ENCODE results near the gene C11orf54. TPM values are rescaled to one million over a fixed set of nuclear protein-coding genes. Genes with fewer than 3 reads are reported as not detected.
A peak's percentile ranks its signal among the peaks of the same experiment; 100 is the strongest.

The C11orf54 gene
- total RNA-seq, 2 donors from 2014 or later, result 20.2 to 32.0 TPM

DNA sequence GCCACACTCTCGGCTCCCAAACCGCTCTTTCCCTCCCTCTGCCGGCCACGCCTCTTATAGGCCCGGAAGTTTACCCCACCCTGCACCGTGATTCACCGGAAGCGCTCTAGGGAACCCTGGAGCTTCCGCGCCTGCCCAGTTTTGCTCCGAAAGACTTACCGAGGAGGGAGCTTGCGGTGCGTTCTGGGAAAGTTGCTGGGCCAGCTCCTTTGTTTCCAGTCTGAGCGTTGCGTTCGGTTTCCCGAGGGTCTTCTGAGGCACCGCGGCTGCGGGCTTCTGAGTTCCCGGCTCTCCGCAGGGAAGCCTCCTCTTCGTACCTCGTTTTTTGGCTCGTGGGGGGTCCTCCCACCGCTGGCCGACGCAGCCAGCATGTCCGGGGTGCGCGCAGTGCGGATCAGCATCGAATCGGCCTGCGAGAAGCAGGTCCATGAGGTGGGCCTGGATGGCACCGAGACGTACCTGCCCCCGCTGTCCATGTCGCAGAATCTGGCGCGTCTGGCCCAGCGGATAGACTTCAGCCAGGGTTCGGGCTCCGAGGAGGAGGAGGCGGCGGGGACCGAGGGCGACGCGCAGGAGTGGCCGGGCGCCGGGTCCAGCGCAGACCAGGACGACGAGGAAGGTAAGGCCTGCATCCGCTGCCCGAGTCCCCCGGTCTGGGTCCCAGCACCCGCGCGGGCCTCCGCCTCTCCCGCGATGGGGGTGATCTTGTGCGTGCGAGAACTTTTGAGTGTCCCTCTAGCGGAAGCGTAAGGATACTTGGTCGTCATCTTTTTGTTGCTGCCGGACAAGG is 42.9 kb downstream of the C11orf54 start, which contains the start of gene MED17:
MED17 (plus strand) TSS at position 138 of the 790 bp plus-strand sequence; CDS start at position 370, 232 bp downstream.
- Histone ChIP-seq H3K4me1 (ENCODE audit: control insufficient read depth in 1 of 2, low read depth in 2 of 2) (peaks cover 21 to 33% of the 10 kb centered on the region in 2 donors), H3K27me3 (replicated peaks; ENCODE audit: insufficient read depth) (no peaks in the 10 kb centered on the region)
- ATAC-seq (ENCODE audit: insufficient number of reproducible peaks, low FRiP score, low read depth), result peak; percentile 90

DNA sequence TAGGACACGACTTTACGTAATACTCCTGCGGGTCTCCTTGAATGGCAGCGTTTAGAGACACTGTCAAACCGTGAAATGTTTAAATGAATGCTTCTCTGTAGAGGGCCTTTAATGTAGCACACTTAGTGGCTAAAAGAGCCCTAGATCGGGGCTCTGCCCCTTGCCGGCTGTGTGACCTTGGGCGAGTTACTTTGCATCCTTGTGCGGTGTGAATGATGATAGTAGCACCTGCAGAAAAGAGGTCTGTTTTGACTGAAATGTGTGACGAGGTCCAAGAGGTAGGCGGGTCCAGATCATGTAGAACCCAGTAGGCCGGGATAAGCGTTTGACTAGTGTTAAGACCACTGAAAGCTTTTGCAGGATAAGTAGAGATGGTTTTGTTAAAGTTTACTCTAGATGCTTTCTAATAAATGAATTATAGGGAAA is 43.5 kb downstream of the C11orf54 start:
- H3K27ac ChIP-seq, result peak overlapping the region; percentile 90 to 93
- TF ChIP-seq, protein P1, sequence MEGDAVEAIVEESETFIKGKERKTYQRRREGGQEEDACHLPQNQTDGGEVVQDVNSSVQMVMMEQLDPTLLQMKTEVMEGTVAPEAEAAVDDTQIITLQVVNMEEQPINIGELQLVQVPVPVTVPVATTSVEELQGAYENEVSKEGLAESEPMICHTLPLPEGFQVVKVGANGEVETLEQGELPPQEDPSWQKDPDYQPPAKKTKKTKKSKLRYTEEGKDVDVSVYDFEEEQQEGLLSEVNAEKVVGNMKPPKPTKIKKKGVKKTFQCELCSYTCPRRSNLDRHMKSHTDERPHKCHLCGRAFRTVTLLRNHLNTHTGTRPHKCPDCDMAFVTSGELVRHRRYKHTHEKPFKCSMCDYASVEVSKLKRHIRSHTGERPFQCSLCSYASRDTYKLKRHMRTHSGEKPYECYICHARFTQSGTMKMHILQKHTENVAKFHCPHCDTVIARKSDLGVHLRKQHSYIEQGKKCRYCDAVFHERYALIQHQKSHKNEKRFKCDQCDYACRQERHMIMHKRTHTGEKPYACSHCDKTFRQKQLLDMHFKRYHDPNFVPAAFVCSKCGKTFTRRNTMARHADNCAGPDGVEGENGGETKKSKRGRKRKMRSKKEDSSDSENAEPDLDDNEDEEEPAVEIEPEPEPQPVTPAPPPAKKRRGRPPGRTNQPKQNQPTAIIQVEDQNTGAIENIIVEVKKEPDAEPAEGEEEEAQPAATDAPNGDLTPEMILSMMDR (IDR thresholded peaks at IDR 0.05), result no peak

More for the DNA sequence above, 42.9 kb downstream of the C11orf54 start, which contains the start of gene MED17:
- H3K9me3 ChIP-seq, result no peaks in the 10 kb centered on the region
- DNase-seq (ENCODE audit: low spot score), result peak; percentile 81
- peak within 1 kb of the TSS; percentile 90 to 93 for H3K27ac ChIP-seq
- TF ChIP-seq, protein P1 (IDR thresholded peaks at IDR 0.05), result peak; percentile 36
- no peaks in the 10 kb centered on the region for H3K36me3 ChIP-seq
- H3K4me3 ChIP-seq, result peak within 1 kb of the TSS; percentile 90

DNA sequence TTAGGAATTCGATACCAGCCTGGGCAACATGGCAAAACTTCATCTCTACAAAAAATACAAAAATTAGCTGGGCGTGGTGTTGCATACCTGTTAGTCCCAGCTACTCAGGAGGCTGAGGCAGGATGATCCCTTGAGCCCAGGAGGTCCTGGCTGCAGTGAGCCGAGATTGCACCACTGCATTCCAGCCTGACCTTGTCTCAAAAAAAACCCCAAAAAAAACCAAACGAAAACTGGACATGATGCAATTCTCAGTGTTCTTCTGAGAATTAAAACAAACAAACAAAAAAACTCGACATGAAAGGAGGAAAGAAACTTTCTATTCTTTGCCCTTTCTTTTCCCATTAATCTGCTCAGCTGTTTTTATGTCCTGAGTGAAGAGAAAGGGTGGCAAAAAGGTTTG is 50.0 kb downstream of the C11orf54 start:
- H3K9me3 ChIP-seq, result no peaks in the 10 kb centered on the region
- no peak for ATAC-seq (ENCODE audit: insufficient number of reproducible peaks, low FRiP score, low read depth)

More for the DNA sequence above, 43.5 kb downstream of the C11orf54 start:
- DNase-seq (ENCODE audit: low spot score), result no peak
- Histone ChIP-seq H3K27me3 (replicated peaks; ENCODE audit: insufficient read depth) (no peaks in the 10 kb centered on the region), H3K4me1 (ENCODE audit: control insufficient read depth in 1 of 2, low read depth in 2 of 2) (peaks cover 21 to 33% of the 10 kb centered on the region in 2 donors), H3K4me3 (peak overlapping the region; percentile 90), H3K9me3 (no peaks in the 10 kb centered on the region), H3K36me3 (peaks cover 4% of the 10 kb centered on the region)
- ATAC-seq (ENCODE audit: insufficient number of reproducible peaks, low FRiP score, low read depth), result no peak

DNA sequence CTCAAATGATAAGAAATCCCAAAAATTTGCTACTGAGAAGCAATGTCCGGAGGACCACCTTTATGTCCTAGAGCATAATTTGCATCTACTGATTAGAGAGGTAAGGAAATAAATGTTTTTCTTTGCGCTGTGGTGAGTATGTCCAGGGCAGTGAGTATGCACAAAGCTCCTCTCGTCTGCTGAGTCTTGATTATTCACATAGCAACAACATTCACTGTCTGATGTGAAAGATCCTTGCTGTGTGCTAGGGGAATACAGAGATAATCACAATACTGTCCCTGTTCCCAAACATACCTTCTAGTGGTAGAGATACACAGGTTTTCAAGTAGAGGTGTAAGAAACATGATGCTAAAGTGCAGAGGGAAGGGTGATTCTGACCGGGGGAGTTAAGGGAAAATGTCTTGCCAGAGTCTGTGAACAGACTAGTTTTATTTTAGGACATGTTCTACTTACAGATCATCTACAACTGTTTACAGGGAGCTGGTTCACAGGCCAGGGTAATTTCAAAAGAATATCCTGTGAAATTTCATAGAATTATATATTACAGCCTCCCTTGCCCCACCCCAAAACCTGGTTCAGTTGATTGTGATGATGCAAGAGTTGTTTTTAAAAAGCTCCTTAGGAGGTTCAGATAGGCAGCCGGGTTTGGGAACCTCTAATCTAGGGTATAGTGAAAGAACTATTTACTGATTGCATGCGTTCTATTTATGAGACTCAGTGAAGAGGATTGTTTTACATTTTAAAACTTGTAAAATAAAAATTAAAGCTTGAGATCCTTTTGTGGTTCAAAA is 55.2 kb downstream of the C11orf54 start:
- no peak for DNase-seq (ENCODE audit: low spot score)
- TF ChIP-seq, protein P1 (IDR thresholded peaks at IDR 0.05), result no peak
- no peaks in the 10 kb centered on the region for H3K9me3 ChIP-seq
- no peaks in the 10 kb centered on the region for H3K4me1 ChIP-seq (ENCODE audit: control insufficient read depth in 1 of 2, low read depth in 2 of 2)
- no peaks in the 10 kb centered on the region for H3K27me3 ChIP-seq (replicated peaks; ENCODE audit: insufficient read depth)
- H3K27ac ChIP-seq, result no peak overlapping the region
- no peak for ATAC-seq (ENCODE audit: insufficient number of reproducible peaks, low FRiP score, low read depth)
- H3K36me3 ChIP-seq, result peaks cover 67% of the 10 kb centered on the region
- H3K4me3 ChIP-seq, result no peak overlapping the region

More for the DNA sequence above, 50.0 kb downstream of the C11orf54 start:
- Histone ChIP-seq H3K27me3 (replicated peaks; ENCODE audit: insufficient read depth) (no peaks in the 10 kb centered on the region), H3K4me1 (ENCODE audit: control insufficient read depth in 1 of 2, low read depth in 2 of 2) (peaks cover 10 to 12% of the 10 kb centered on the region in 2 donors), H3K36me3 (peaks cover 61% of the 10 kb centered on the region), H3K27ac (no peak overlapping the region), H3K4me3 (no peak overlapping the region)
- no peak for DNase-seq (ENCODE audit: low spot score)
- TF ChIP-seq, protein P1 (IDR thresholded peaks at IDR 0.05), result no peak

DNA sequence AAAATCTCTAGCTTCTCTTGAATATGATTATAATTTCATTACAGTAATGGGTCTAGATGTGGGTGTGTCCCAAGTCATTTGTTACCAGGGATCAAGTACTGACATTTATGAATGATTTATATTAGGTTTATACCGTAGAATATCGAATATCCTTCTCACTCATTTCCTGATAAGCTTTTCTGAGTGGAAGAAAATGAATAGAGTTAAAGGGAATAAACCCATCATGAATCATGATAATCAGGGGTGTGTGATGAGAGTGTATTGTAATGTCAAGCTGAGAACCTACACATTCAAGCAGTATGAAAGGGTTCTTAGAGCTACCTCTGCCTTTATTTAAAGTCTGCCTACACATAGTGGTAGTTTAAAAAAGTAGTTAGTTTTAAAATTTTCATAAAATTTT is 59.9 kb downstream of the C11orf54 start:
- H3K4me1 ChIP-seq (ENCODE audit: control insufficient read depth in 1 of 2, low read depth in 2 of 2), result no peaks in the 10 kb centered on the region
- no peak overlapping the region for H3K27ac ChIP-seq
- H3K4me3 ChIP-seq, result no peak overlapping the region
- no peak for ATAC-seq (ENCODE audit: insufficient number of reproducible peaks, low FRiP score, low read depth)
- DNase-seq (ENCODE audit: low spot score), result no peak
- H3K27me3 ChIP-seq (replicated peaks; ENCODE audit: insufficient read depth), result no peaks in the 10 kb centered on the region
- TF ChIP-seq, protein P1 (IDR thresholded peaks at IDR 0.05), result no peak
- peaks cover 41% of the 10 kb centered on the region for H3K36me3 ChIP-seq
- no peaks in the 10 kb centered on the region for H3K9me3 ChIP-seq
